ENCODE data around the gene CDC25B.

DNA sequence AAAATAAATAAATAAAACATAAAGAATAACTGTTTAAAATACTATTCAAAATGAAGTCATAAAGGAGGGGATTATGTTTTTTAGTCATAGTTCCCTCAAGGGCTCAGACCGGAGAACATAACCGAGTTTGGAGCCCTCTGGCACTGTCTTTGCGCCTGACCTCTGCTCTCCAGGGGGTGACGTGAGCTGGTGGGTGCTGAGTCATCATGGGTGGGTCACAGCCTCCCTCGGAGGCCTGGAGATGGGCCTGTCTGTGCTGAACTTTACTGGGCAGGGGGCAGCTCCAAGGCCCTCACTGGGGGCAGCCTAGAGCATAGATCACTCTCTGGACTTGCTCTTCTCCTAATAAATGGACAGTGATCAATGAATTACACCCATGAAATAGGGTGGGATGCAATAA is 47.4 kb downstream of the CDC25B start:
- TF ChIP-seq, protein P1, sequence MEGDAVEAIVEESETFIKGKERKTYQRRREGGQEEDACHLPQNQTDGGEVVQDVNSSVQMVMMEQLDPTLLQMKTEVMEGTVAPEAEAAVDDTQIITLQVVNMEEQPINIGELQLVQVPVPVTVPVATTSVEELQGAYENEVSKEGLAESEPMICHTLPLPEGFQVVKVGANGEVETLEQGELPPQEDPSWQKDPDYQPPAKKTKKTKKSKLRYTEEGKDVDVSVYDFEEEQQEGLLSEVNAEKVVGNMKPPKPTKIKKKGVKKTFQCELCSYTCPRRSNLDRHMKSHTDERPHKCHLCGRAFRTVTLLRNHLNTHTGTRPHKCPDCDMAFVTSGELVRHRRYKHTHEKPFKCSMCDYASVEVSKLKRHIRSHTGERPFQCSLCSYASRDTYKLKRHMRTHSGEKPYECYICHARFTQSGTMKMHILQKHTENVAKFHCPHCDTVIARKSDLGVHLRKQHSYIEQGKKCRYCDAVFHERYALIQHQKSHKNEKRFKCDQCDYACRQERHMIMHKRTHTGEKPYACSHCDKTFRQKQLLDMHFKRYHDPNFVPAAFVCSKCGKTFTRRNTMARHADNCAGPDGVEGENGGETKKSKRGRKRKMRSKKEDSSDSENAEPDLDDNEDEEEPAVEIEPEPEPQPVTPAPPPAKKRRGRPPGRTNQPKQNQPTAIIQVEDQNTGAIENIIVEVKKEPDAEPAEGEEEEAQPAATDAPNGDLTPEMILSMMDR (conservative IDR thresholded peaks at IDR 0.05), result no peak
- no peak for TF ChIP-seq EZH2 (IDR thresholded peaks at IDR 0.05; ENCODE audit: low read depth)

Data from PC-9 (cell line).